K562 (cell line): Measurements from ENCODE around the gene ZNF343. TPM values are rescaled to one million over a fixed set of nuclear protein-coding genes. Genes with fewer than 3 reads are reported as not detected.

Source experiments
- CBX5 ChIP-seq: IDR thresholded peaks from 2 replicates; pipeline ENCODE4 v1.6.1; 2014; ENCODE audit warnings: low read depth, borderline replicate concordance
- CCAR2 ChIP-seq: fragments of 200-400 bp; formaldehyde crosslinking; IDR thresholded peaks from 2 replicates; pipeline ENCODE4 v1.6.1; 2017; ENCODE audit warnings: mild to moderate bottlenecking, low read depth, low read length
- CREM ChIP-seq: IDR thresholded peaks from 2 replicates; pipeline ENCODE4 v1.6.1; 2014; ENCODE audit warnings: antibody characterized with exemption, low read depth
- ILK ChIP-seq: fragments of 450-650 bp; IDR thresholded peaks from 2 replicates; pipeline ENCODE4 v1.6.1; 2016; ENCODE audit warnings: missing genetic modification characterization, low read depth, mild to moderate bottlenecking, missing compliant biosample characterization, moderate library complexity, borderline replicate concordance
- POLR2H ChIP-seq: IDR thresholded peaks from 2 replicates; pipeline ENCODE4 v1.6.1; 2016; ENCODE audit warnings: missing genetic modification characterization, low read depth, mild to moderate bottlenecking, control low read depth, missing compliant biosample characterization, moderate library complexity
- RBM15 ChIP-seq: fragments of 200-400 bp; formaldehyde crosslinking; IDR thresholded peaks from 2 replicates; pipeline ENCODE4 v1.6.1; 2018; ENCODE audit warnings: mild to moderate bottlenecking, low read length, moderate library complexity; ENCODE audit not compliant: insufficient read depth
- TRIM24 ChIP-seq, 2 experiments: fragments of 450-650 bp; IDR thresholded peaks; 2 replicates each; pipeline ENCODE4 v1.6.1; 2016
- TRIM28 ChIP-seq: fragments of 450-650 bp; IDR thresholded peaks from 2 replicates; pipeline ENCODE4 v1.6.1; 2017
- TSC22D4 ChIP-seq: fragments of 450-650 bp; IDR thresholded peaks from 2 replicates; pipeline ENCODE4 v1.6.1; 2016; ENCODE audit warnings: missing genetic modification characterization, missing biosample characterization, control low read depth
- ZNF444 ChIP-seq: fragments of 250-450 bp; sonication (Bioruptor Pico); IDR thresholded peaks from 2 replicates; pipeline ENCODE4 v1.4.0; 2020; ENCODE audit warnings: mild to moderate bottlenecking, moderate library complexity
- ZNF507 ChIP-seq: conservative IDR thresholded peaks from 2 replicates; pipeline ENCODE4 v1.6.1; 2017; ENCODE audit warnings: missing genetic modification characterization, missing compliant biosample characterization
- ZNF696 ChIP-seq: fragments of 250-450 bp; sonication (Bioruptor Pico); conservative IDR thresholded peaks from 2 replicates; pipeline ENCODE4 v1.4.0; 2020; ENCODE audit warnings: mild to moderate bottlenecking, moderate library complexity
- polyA plus RNA-seq, 8 experiments: library from polyadenylated mRNA; depleted of rRNA in 4 of 8; stranded (reverse) in 5 of 8; unstranded in 3 of 8; fragments of >200 nt; fragmentation: Nextera tagmentation in 2 of 8; fragmentation: Illumina TruSeq in 1 of 8; extraction: Ambion mirVana in 2 of 8; extraction: Trizol in 1 of 8; gene quantifications; 2 replicates each; pipeline versions ENCODE4 v1.2.1 to v1.2.3, GENCODE V29; 2011 to 2014; ENCODE audit warnings: inconsistent platforms in 1 of 8, missing spikeins in 1 of 8
- total RNA-seq, 7 experiments: library from RNA; depleted of rRNA in 6 of 7; stranded (reverse); fragments of >200 nt in 6 of 7; fragmentation: Illumina TruSeq in 2 of 7; extraction: Trizol in 2 of 7; gene quantifications; 2 replicates each; pipeline versions ENCODE4 v1.2.1 to v1.2.3, GENCODE V29; 2011 to 2021; ENCODE audit warnings: low replicate concordance in 1 of 7
- TF ChIP-seq, protein P1 (sequence below): fragments of 450-650 bp; conservative IDR thresholded peaks from 2 replicates; pipeline ENCODE4 v1.6.1; 2016; ENCODE audit warnings: missing genetic modification characterization, low read depth, mild to moderate bottlenecking, control low read depth, missing compliant biosample characterization
- TF ChIP-seq, protein P2 (sequence below): sonication (generic); formaldehyde crosslinking; IDR thresholded peaks from 2 replicates; pipeline ENCODE4 v1.9.0; 2022; ENCODE audit warnings: mild to moderate bottlenecking, missing genetic modification reagents
- TF ChIP-seq, protein P3 (sequence below), 2 experiments: fragments of 450-650 bp in 1 of 2; IDR thresholded peaks; 2 replicates each; pipeline ENCODE4 v1.6.1; 2011 to 2017; ENCODE audit warnings: low read depth in 2 of 2, antibody characterized with exemption in 1 of 2, borderline replicate concordance in 1 of 2, low read length in 1 of 2, mild to moderate bottlenecking in 1 of 2, mixed read lengths in 1 of 2; ENCODE audit not compliant: control insufficient read depth in 1 of 2

ZNF343 gene
- total and polyA plus RNA-seq, 9 of the 15 experiments (the other 6 are each of a cell fraction or from before 2014, with no cell fraction given), result 1.4 to 9.8 (median 6.4) TPM

DNA sequence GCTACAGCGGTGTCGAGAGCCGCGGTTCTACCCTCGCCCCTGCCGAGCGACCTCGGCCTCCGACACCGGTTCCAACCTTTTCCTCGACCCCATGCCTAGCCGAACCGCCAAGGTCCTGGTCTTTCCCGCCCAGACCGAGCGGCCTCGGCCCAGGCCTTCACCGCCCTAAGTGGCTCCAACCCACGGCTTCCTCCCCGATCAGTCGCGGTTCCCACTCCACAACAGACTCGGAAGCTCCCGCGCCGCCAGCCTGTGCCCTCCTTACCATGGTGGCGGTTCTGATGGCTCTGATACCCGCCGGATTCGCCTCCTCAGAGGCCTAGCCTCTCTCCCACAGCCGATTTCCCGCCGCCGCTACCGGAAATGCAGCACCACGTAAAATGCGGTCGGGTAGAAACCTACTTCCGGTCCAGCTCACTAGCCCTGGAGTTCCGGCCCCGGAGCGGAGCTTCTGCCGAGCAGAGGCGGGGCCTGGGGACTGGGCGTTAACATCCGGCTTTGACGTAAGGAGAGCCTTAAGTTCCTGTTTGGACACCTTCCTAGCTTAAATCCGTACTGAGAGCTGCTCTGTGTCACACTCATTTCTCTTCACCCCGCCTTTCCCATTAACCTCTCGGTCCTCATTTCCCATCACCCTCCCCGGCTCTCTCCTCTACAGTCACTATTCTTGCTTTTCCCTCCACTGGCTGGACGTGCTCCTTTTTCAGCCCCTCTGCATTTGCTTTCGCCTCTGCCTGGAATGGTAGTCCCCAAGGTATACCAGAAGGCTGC is 38.1 kb downstream of the ZNF343 start, which contains the start of gene SNRPB (continued):
- TF ChIP-seq CCAR2 (no peak), ZNF507 (no peak), ILK (no peak), RBM15 (no peak), POLR2H (tag) (peak; percentile 90), TRIM24 (IDR thresholded peaks at IDR 0.05) (peak in 1 of 2 experiments; percentile 98; a peak in 2 of 4 replicates), CBX5 (no peak), ZNF444 (CRISPR knock-in tag) (no peak), CREM (peak; percentile 89), ZNF696 (no peak), TRIM28 (0 out of 2 replicates have a peak, but pooled peaks have one; percentile 30), TSC22D4 (tag) (no peak)
- TF ChIP-seq, protein P1, sequence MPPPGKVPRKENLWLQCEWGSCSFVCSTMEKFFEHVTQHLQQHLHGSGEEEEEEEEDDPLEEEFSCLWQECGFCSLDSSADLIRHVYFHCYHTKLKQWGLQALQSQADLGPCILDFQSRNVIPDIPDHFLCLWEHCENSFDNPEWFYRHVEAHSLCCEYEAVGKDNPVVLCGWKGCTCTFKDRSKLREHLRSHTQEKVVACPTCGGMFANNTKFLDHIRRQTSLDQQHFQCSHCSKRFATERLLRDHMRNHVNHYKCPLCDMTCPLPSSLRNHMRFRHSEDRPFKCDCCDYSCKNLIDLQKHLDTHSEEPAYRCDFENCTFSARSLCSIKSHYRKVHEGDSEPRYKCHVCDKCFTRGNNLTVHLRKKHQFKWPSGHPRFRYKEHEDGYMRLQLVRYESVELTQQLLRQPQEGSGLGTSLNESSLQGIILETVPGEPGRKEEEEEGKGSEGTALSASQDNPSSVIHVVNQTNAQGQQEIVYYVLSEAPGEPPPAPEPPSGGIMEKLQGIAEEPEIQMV (tag), result no peak
- TF ChIP-seq, protein P2, sequence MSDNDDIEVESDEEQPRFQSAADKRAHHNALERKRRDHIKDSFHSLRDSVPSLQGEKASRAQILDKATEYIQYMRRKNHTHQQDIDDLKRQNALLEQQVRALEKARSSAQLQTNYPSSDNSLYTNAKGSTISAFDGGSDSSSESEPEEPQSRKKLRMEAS (CRISPR knock-in tag), result peak; percentile 77
- TF ChIP-seq, protein P3, sequence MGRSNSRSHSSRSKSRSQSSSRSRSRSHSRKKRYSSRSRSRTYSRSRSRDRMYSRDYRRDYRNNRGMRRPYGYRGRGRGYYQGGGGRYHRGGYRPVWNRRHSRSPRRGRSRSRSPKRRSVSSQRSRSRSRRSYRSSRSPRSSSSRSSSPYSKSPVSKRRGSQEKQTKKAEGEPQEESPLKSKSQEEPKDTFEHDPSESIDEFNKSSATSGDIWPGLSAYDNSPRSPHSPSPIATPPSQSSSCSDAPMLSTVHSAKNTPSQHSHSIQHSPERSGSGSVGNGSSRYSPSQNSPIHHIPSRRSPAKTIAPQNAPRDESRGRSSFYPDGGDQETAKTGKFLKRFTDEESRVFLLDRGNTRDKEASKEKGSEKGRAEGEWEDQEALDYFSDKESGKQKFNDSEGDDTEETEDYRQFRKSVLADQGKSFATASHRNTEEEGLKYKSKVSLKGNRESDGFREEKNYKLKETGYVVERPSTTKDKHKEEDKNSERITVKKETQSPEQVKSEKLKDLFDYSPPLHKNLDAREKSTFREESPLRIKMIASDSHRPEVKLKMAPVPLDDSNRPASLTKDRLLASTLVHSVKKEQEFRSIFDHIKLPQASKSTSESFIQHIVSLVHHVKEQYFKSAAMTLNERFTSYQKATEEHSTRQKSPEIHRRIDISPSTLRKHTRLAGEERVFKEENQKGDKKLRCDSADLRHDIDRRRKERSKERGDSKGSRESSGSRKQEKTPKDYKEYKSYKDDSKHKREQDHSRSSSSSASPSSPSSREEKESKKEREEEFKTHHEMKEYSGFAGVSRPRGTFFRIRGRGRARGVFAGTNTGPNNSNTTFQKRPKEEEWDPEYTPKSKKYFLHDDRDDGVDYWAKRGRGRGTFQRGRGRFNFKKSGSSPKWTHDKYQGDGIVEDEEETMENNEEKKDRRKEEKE (IDR thresholded peaks at IDR 0.05; ENCODE audit: borderline replicate concordance in 1 of 2, control insufficient read depth in 1 of 2, low read depth in 2 of 2, low read length in 1 of 2), result peak in 1 of 2 experiments; percentile 91; a peak in 2 of 4 replicates
